Right cardiac atrium (tissue), 5 donors: ENCODE results near the gene RNASE3. TPM values are rescaled to one million over a fixed set of nuclear protein-coding genes. Genes with fewer than 3 reads are reported as not detected.
A peak's percentile ranks its signal among the peaks of the same experiment; 100 is the strongest.
"Not testable (repeated sequence)": the region's sequence is repeated elsewhere in the genome, so short reads cannot be mapped to it uniquely, and the experiment has no call there.

Source experiments
- ATAC-seq, 2 donors: fragments of 200-7000 bp; cut with Tn5 transposase; one replicate each; pipeline versions ENCODE4 v1.8.0 to v1.9.1; 2020; ENCODE audit warnings: moderate library complexity in 2 of 2, mild to moderate bottlenecking in 1 of 2
- DNase-seq, 3 donors: peaks; one replicate each; pipeline ENCODE4 v3.0.0-alpha.2; 2020
- H3K27ac ChIP-seq: one replicate; pipeline ENCODE4 v1.5.1; 2013; ENCODE audit warnings: mild to moderate bottlenecking, low read length, control low read depth, moderate library complexity
- H3K27me3 ChIP-seq: one replicate; pipeline ENCODE4 v1.6.1; 2013; ENCODE audit not compliant: control insufficient read depth, insufficient read depth
- H3K4me1 ChIP-seq: one replicate; pipeline ENCODE4 v1.6.1; 2013; ENCODE audit warnings: low read length; ENCODE audit not compliant: control insufficient read depth, insufficient read depth
- H3K4me3 ChIP-seq: one replicate; pipeline ENCODE4 v1.5.1; 2013; ENCODE audit warnings: low read length, control low read depth
- H3K9me3 ChIP-seq: one replicate; pipeline ENCODE4 v1.6.1; 2013; ENCODE audit warnings: low read length; ENCODE audit not compliant: control insufficient read depth
- WGBS: extraction: QIAGEN DNeasy Blood & Tissue Kit; methylation state at CpG from one replicate; pipeline ENCODE4 v1.1.7; 2013; 5-methylcytosine and 5-hydroxymethylcytosine counted together
- intact Hi-C, 4 donors: fragments of 100-400 bp; cut with DNase I; formaldehyde crosslinking; loops; one replicate each; pipeline versions ENCODE4 v1.11.0 to v1.14.0; 2022 to 2023
- polyA plus RNA-seq: library from polyadenylated mRNA; stranded (reverse); fragments of 200-250 nt; gene quantifications from one replicate; pipeline ENCODE4 v1.2.3, GENCODE V29; 2013
- total RNA-seq, 4 donors: library from RNA; stranded (reverse); fragmentation: NEBNext Ultra II Directional; extraction: Animal tissue kit (Norgen Biotek cat#: 25700); gene quantifications; one replicate each; pipeline ENCODE4 v1.2.1, GENCODE V29; 2021
- donor health status: healthy with polysubstance abuse.
- donor health status: DM: no; HTN: yes; CAD: no.
- donor health status: DM: no; HTN: no; CAD: no.
- donor health status: DM: no; HTN: yes; CAD: no; lungs with severe emphysema.
- donor health status: DM: yes; HTN: yes; CAD: no.

Gene RNASE3
- total and polyA plus RNA-seq, 5 donors: 0.14 to 0.69 TPM; not detected in 3

DNA sequence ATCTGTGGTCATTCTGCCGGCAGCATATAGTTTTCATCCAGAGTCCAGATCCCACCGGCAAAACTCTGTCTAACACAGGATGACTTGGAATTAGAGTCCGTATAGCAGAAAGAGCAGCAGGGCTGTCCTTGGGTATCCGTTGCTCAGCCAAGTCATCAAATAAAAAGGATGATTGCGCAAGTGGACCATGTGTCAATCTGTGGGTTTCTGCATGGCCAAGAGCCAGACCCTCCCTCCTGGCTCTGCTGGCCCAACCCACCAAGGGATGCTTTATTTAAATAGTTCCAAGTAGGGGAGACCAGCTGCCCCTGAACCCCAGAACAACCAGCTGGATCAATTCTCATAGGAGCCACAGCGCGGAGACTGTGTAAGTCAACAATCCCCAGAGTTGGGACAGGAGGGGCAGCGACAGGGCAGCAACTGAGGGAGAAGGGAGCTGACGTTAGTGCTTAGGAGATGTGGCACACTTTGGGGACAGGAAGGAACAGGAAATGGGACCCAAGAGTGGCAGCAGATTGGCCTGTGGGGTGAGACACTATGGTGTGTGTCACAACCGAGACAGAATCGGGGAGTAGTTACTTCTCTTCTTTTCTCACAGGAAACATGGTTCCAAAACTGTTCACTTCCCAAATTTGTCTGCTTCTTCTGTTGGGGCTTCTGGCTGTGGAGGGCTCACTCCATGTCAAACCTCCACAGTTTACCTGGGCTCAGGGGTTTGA, 28.0 kb downstream of the RNASE3 start:
- H3K9me3 ChIP-seq, H3K27ac ChIP-seq, H3K27me3 ChIP-seq, H3K4me1 ChIP-seq, intact Hi-C loops, H3K4me3 ChIP-seq: not testable (repeated sequence)
- peak in 2 of 3 donors; percentile 18 to 53 for DNase-seq
- ATAC-seq: peak; percentile 40
- 75% methylated on average over 11 of the region's 11 CpGs for WGBS

DNA sequence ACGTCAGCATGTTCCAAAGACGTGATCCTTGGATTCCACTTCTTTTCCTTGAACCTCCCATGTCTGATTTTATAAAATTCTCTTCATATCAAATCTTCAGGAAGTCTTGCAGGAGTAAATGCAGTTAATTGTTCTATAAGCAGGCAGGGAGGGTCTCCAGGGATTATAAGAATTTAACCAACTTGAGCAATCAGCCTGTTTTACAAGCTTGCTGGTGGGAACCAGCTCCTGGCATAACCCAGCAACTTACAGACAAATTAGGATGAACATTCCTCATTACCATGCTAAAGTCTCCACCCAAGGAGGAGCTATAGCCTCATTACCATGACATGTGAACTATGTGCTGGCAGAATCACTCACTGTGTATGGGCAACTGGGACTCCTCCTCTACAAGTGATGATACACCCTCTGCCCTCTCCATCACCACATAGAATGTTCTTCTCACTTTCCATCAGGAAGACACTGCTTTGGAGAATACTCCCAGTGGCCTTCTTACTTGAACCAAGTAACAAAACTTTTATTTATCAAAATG, 32.6 kb downstream of the RNASE3 start:
- 18% methylated on average over 2 of the region's 2 CpGs for WGBS
- DNase-seq, H3K27ac ChIP-seq, H3K9me3 ChIP-seq, H3K4me1 ChIP-seq, intact Hi-C loops, H3K27me3 ChIP-seq, ATAC-seq, H3K4me3 ChIP-seq: not testable (repeated sequence)

- no peaks in the 10 kb centered on the region for H3K4me1 ChIP-seq
Observed at GRCh38 chr14:20934148-20934762, 43.1 kb downstream of the RNASE3 start.

DNA sequence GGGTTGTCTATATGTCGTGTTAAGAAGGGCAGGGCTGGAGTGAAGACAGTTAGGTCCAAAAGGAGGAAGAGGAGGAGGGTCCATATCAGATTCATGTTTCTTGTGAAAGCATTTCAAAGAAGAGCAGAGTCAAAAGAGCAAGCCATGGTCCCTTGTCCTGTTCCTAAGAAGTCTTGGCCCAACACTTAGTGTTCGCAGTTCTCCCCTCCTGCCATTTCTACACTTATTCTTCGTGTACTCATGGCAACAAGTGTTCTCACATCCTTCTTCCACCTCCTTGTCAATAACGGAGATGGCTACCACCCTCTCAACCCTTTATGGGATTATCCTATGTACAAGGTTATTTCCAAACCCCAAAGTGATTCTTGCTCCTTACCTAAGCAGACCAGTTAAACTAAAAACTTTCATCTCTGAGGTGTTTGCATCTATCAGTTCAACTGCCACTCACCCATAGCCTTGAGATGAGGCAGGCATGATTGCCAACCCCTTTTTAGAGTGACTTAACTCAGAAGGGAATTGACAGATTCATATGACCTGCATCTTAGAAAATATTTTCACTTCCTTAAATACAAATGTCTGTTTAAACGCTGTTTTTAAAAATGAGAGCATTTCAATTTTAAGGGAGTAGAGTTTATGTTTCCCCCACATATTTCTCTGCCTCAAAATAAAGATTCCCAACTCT, 44.3 kb downstream of the RNASE3 start:
- Histone ChIP-seq H3K9me3 (peaks cover 2% of the 10 kb centered on the region), H3K27me3 (no peaks in the 10 kb centered on the region), H3K27ac (no peak overlapping the region), H3K4me1 (no peaks in the 10 kb centered on the region), H3K4me3 (no peak overlapping the region)
- 78% methylated on average over 5 of the region's 5 CpGs for WGBS
- intact Hi-C loops: no loop called here
- ATAC-seq (no peak), DNase-seq (no peak)

More at GRCh38 chr14:20934148-20934762, 43.1 kb downstream of the RNASE3 start:
- H3K9me3 ChIP-seq: peaks cover 2% of the 10 kb centered on the region
- ATAC-seq (peak in 1 of 2 donors; percentile 32), DNase-seq (peak; percentile 39 to 83 (median 76))
- no peaks in the 10 kb centered on the region for H3K27me3 ChIP-seq
- H3K27ac ChIP-seq: no peak overlapping the region
- no peak overlapping the region for H3K4me3 ChIP-seq
- WGBS: 26% methylated on average over 18 of the region's 18 CpGs
- intact Hi-C loops: no loop called here

Other genes starting within 250 kb of the RNASE3 start
- gene OR6S1, start 249.7 kb upstream of the RNASE3 start, total RNA-seq: not detected
- not detected for gene OR6S1, start 249.7 kb upstream of the RNASE3 start, polyA plus RNA-seq
- gene RNASE4, start 206.8 kb upstream of the RNASE3 start, total RNA-seq: 10 to 100 TPM; 18.0 to 20.0 (median 19.0) TPM
- 31.3 TPM for gene RNASE4, start 206.8 kb upstream of the RNASE3 start, polyA plus RNA-seq
- 1 to 10 TPM; 6.1 to 7.9 (median 7.1) TPM for gene ANG, start 202.6 kb upstream of the RNASE3 start, total RNA-seq
- gene ANG, start 202.6 kb upstream of the RNASE3 start, polyA plus RNA-seq: 11.0 TPM
- not detected for gene EDDM3A, start 145.5 kb upstream of the RNASE3 start, total RNA-seq
- gene EDDM3A, start 145.5 kb upstream of the RNASE3 start, polyA plus RNA-seq: not detected
- gene EDDM3B, start 123.0 kb upstream of the RNASE3 start, total RNA-seq: not detected
- not detected for gene EDDM3B, start 123.0 kb upstream of the RNASE3 start, polyA plus RNA-seq
- gene RNASE6, start 110.1 kb upstream of the RNASE3 start, total RNA-seq: 10 to 100 TPM in 2 of 4 donors, 1 to 10 TPM in 2; 5.2 to 13.9 (median 8.6) TPM
- gene RNASE6, start 110.1 kb upstream of the RNASE3 start, polyA plus RNA-seq: 2.4 TPM
- gene RNASE1, start 88.5 kb upstream of the RNASE3 start, total RNA-seq: 100 to 1,000 TPM; 256 to 394 (median 314) TPM
- 290 TPM for gene RNASE1, start 88.5 kb upstream of the RNASE3 start, polyA plus RNA-seq
- gene RNASE2, start 64.1 kb downstream of the RNASE3 start, total RNA-seq: 10 to 100 TPM in 1 of 4 donors, 1 to 10 TPM in 3; 2.3 to 10.0 (median 5.1) TPM
- gene RNASE2, start 64.1 kb downstream of the RNASE3 start, polyA plus RNA-seq: 3.8 TPM
- 10 to 100 TPM; 27.0 to 42.4 (median 37.7) TPM for gene METTL17, start 98.6 kb downstream of the RNASE3 start, total RNA-seq
- 39.4 TPM for gene METTL17, start 98.6 kb downstream of the RNASE3 start, polyA plus RNA-seq
- under 1 TPM in 2 of 4 donors, not detected in 2; 0.29 to 0.35 TPM for gene SLC39A2, start 107.9 kb downstream of the RNASE3 start, total RNA-seq
- 0.16 TPM for gene SLC39A2, start 107.9 kb downstream of the RNASE3 start, polyA plus RNA-seq
- gene NDRG2, start 133.7 kb downstream of the RNASE3 start, total RNA-seq: 100 to 1,000 TPM; 219 to 368 (median 330) TPM
- 351 TPM for gene NDRG2, start 133.7 kb downstream of the RNASE3 start, polyA plus RNA-seq
- gene TPPP2, start 138.8 kb downstream of the RNASE3 start, total RNA-seq: 1 to 10 TPM in 3 of 4 donors, under 1 TPM in 1; 0.56 to 1.7 (median 1.1) TPM
- 0.43 TPM for gene TPPP2, start 138.8 kb downstream of the RNASE3 start, polyA plus RNA-seq
- gene RNASE13, start 143.4 kb downstream of the RNASE3 start, total RNA-seq: not detected
- not detected for gene RNASE13, start 143.4 kb downstream of the RNASE3 start, polyA plus RNA-seq
- gene RNASE7, start 151.0 kb downstream of the RNASE3 start, total RNA-seq: not detected
- not detected for gene RNASE7, start 151.0 kb downstream of the RNASE3 start, polyA plus RNA-seq
- gene RNASE8, start 166.4 kb downstream of the RNASE3 start, total RNA-seq: not detected
- gene RNASE8, start 166.4 kb downstream of the RNASE3 start, polyA plus RNA-seq: not detected
- 10 to 100 TPM; 19.8 to 25.8 (median 21.0) TPM for gene ARHGEF40, start 178.9 kb downstream of the RNASE3 start, total RNA-seq
- gene ARHGEF40, start 178.9 kb downstream of the RNASE3 start, polyA plus RNA-seq: 15.1 TPM
- 10 to 100 TPM; 49.1 to 62.4 (median 56.1) TPM for gene ZNF219, start 207.3 kb downstream of the RNASE3 start, total RNA-seq
- 68.6 TPM for gene ZNF219, start 207.3 kb downstream of the RNASE3 start, polyA plus RNA-seq
- under 1 TPM; 0.28 to 0.63 (median 0.29) TPM for gene TMEM253, start 209.7 kb downstream of the RNASE3 start, total RNA-seq
- gene TMEM253, start 209.7 kb downstream of the RNASE3 start, polyA plus RNA-seq: 0.57 TPM